K562 (cell line): ENCODE results near the gene TMEM184A. TPM values are rescaled to one million over a fixed set of nuclear protein-coding genes. Genes with fewer than 3 reads are reported as not detected.

Experiments used
- ATAC-seq: fragments of 200-7000 bp; cut with Tn5 transposase; 3 replicates; pipeline ENCODE4 v1.9.1; 2020; ENCODE audit warnings: moderate library complexity
- BruUV-seq: library from RNA; stranded (reverse); fragments of 400-500 nt; replicated peaks from 2 replicates; lab custom pipeline; 2021; lab: Mats Ljungman, UMichigan
- CTCF ChIA-PET: fragments of 300-600 bp; formaldehyde crosslinking; extraction: SDS; loops from one replicate; lab custom pipeline; 2021; ENCODE audit warnings: low intra/inter-chr PET ratio; lab: Yijun Ruan, JAX
- POLR2A ChIA-PET: fragments of 300-600, 350-650 bp; sonication (Branson Sonifier 250); formaldehyde crosslinking; extraction: SDS; loops from one replicate; lab custom pipeline; 2021; ENCODE audit warnings: antibody characterized with exemption, inconsistent platforms; lab: Yijun Ruan, JAX
- DNase-seq, 4 experiments: peaks; one replicate each; pipeline versions ENCODE4 v3.0.0 to v3.0.0-alpha.2; 2011 to 2018; ENCODE audit warnings: low spot score in 3 of 4, mixed read lengths in 3 of 4; ENCODE audit errors: extremely low read depth in 1 of 4
- FAIRE-seq: peaks from 2 replicates; lab custom pipeline; 2011; peaks lifted over from hg19 to GRCh38; lab: Jason Lieb, UNC
- H2AFZ ChIP-seq: 2 replicates; pipeline ENCODE4 v1.6.0; 2011; ENCODE audit warnings: low read depth, low read length, control low read depth, inconsistent platforms
- H3K27ac ChIP-seq: fragments of 200-600 bp; 3 replicates; pipeline ENCODE4 v1.8.0; 2011; ENCODE audit warnings: low read depth, mild to moderate bottlenecking, control low read depth, inconsistent platforms, low read length, moderate library complexity, mixed read lengths; ENCODE audit errors: extremely low read depth
- H3K27me3 ChIP-seq, 2 experiments: fragments of 300-600 bp in 1 of 2; 2 replicates in 1 of 2; 3 replicates in 1 of 2; pipeline versions ENCODE4 v1.6.0 to v1.8.0; 2011; ENCODE audit warnings: inconsistent platforms in 2 of 2, low read length in 2 of 2, mild to moderate bottlenecking in 1 of 2, mixed read lengths in 1 of 2, moderate library complexity in 1 of 2; ENCODE audit not compliant: control insufficient read depth in 2 of 2, insufficient read depth in 2 of 2
- H3K36me3 ChIP-seq: fragments of 300-600 bp; 3 replicates; pipeline ENCODE4 v1.8.0; 2011; ENCODE audit warnings: mild to moderate bottlenecking, low read length, inconsistent platforms; ENCODE audit not compliant: control insufficient read depth, insufficient read depth
- H3K4me1 ChIP-seq, 2 experiments: fragments of 200-600 bp in 1 of 2; replicated peaks in 1 of 2; 2 replicates in 1 of 2; 3 replicates in 1 of 2; pipeline versions ENCODE4 v1.5.1 to v1.8.0; 2011; ENCODE audit warnings: inconsistent platforms in 2 of 2, low read length in 2 of 2, mild to moderate bottlenecking in 1 of 2, mixed read lengths in 1 of 2, moderate library complexity in 1 of 2; ENCODE audit not compliant: control insufficient read depth in 2 of 2, insufficient read depth in 2 of 2
- H3K4me2 ChIP-seq: 2 replicates; pipeline ENCODE4 v1.6.1; 2011; ENCODE audit warnings: low read length, control low read depth, inconsistent platforms, mixed read lengths; ENCODE audit not compliant: insufficient read depth
- H3K4me3 ChIP-seq: fragments of 200-600 bp; sonication (generic), shearing (Covaris generic); 2 replicates; pipeline ENCODE4 v1.5.1; 2016; ENCODE audit warnings: control low read depth, inconsistent platforms
- H3K79me2 ChIP-seq: fragments of 200-600 bp; 3 replicates; pipeline ENCODE4 v1.8.0; 2011; ENCODE audit warnings: low read length, inconsistent platforms; ENCODE audit not compliant: control insufficient read depth, insufficient read depth
- H3K9ac ChIP-seq, 2 experiments: 2 replicates each; pipeline versions ENCODE4 v1.6.0 to v1.6.1; 2011; ENCODE audit warnings: low read depth in 2 of 2, low read length in 2 of 2, control low read depth in 1 of 2, inconsistent platforms in 1 of 2, mild to moderate bottlenecking in 1 of 2, mixed read lengths in 1 of 2; ENCODE audit not compliant: insufficient read depth in 1 of 2
- H3K9me1 ChIP-seq: one replicate; pipeline ENCODE4 v1.6.0; 2011; ENCODE audit warnings: inconsistent platforms, mild to moderate bottlenecking, low read length, moderate library complexity; ENCODE audit not compliant: control insufficient read depth, insufficient read depth
- H3K9me3 ChIP-seq: replicated peaks from 2 replicates; pipeline ENCODE4 v1.5.1; 2011; ENCODE audit warnings: low read depth, low read length, inconsistent platforms; ENCODE audit not compliant: control insufficient read depth, insufficient read depth
- H4K20me1 ChIP-seq: replicated peaks from 2 replicates; pipeline ENCODE4 v1.6.1; 2011; ENCODE audit warnings: low read length, inconsistent platforms, mixed read lengths; ENCODE audit not compliant: control insufficient read depth, insufficient read depth
- ADNP ChIP-seq: fragments of 200-800 bp; sonication (Bioruptor generic); IDR thresholded peaks from 2 replicates; pipeline ENCODE4 v1.6.1; 2016; ENCODE audit warnings: missing genetic modification characterization, missing compliant biosample characterization
- BCL6 ChIP-seq: fragments of 250-450 bp; sonication (Bioruptor Pico); IDR thresholded peaks from 2 replicates; pipeline ENCODE4 v1.4.0; 2020
- E2F8 ChIP-seq: fragments of 450-650 bp; IDR thresholded peaks from 2 replicates; pipeline ENCODE4 v1.7.1; 2018; ENCODE audit warnings: mild to moderate bottlenecking, low read depth; ENCODE audit not compliant: partially characterized antibody
- ELF2 ChIP-seq: fragments of 250-450 bp; sonication (Bioruptor Pico); IDR thresholded peaks from 2 replicates; pipeline ENCODE4 v1.5.0; 2021; ENCODE audit warnings: mild to moderate bottlenecking
- GTF2E2 ChIP-seq: fragments of 200-800 bp; sonication (Bioruptor generic); IDR thresholded peaks from 2 replicates; pipeline ENCODE4 v1.6.1; 2016; ENCODE audit warnings: missing genetic modification characterization, missing compliant biosample characterization
- NELFE ChIP-seq: IDR thresholded peaks from 2 replicates; pipeline ENCODE4 v1.6.1; 2011; ENCODE audit warnings: mild to moderate bottlenecking; ENCODE audit not compliant: insufficient read depth, insufficient read length
- NFE2 ChIP-seq: IDR thresholded peaks from 2 replicates; pipeline ENCODE4 v1.6.1; 2014; ENCODE audit warnings: antibody characterized with exemption, low read depth
- POLR2A ChIP-seq: fragments of 450-650 bp; conservative IDR thresholded peaks from 2 replicates; pipeline ENCODE4 v1.6.1; 2016
- POLR2H ChIP-seq: IDR thresholded peaks from 2 replicates; pipeline ENCODE4 v1.6.1; 2016; ENCODE audit warnings: missing genetic modification characterization, low read depth, mild to moderate bottlenecking, control low read depth, missing compliant biosample characterization, moderate library complexity
- RBM15 ChIP-seq: fragments of 200-400 bp; formaldehyde crosslinking; IDR thresholded peaks from 2 replicates; pipeline ENCODE4 v1.6.1; 2018; ENCODE audit warnings: mild to moderate bottlenecking, low read length, moderate library complexity; ENCODE audit not compliant: insufficient read depth
- RNF219 ChIP-seq: fragments of 250-450 bp; sonication (Bioruptor Pico); IDR thresholded peaks from 2 replicates; pipeline ENCODE4 v1.5.0; 2022; ENCODE audit warnings: mild to moderate bottlenecking
- SUPT5H ChIP-seq: fragments of 450-650 bp; IDR thresholded peaks from 2 replicates; pipeline ENCODE4 v1.6.1; 2016
- TCFL5 ChIP-seq: fragments of 250-450 bp; sonication (Bioruptor Pico); conservative IDR thresholded peaks from 2 replicates; pipeline ENCODE4 v1.6.1; 2021; ENCODE audit warnings: mild to moderate bottlenecking, moderate library complexity, matching md5 sums
- TEAD1 ChIP-seq, 2 experiments: fragments of 450-650 bp in 1 of 2; sonication (generic) in 1 of 2; formaldehyde crosslinking; IDR thresholded peaks; 2 replicates each; pipeline versions ENCODE4 v1.4.0 to v1.8.0; 2020 to 2022; ENCODE audit warnings: mild to moderate bottlenecking in 2 of 2, missing genetic modification reagents in 1 of 2
- WGBS: fragments of 100-300 bp; shearing (Covaris generic); methylation state at CpG from one replicate; pipeline ENCODE4 v1.1.6; 2016; ENCODE audit warnings: low coverage, mixed read lengths; ENCODE audit not compliant: insufficient coverage; ENCODE audit errors: missing lambda C conversion rate; 5-methylcytosine and 5-hydroxymethylcytosine counted together
- in situ Hi-C: fragments of 300-500 bp; cut with MboI; formaldehyde crosslinking; loops from 4 replicates; pipeline ENCODE4 v1.15.0; 2018; ENCODE audit warnings: inconsistent platforms, mixed read lengths
- intact Hi-C: fragments of 100-400 bp; cut with micrococcal nuclease; formaldehyde crosslinking; loops from 2 replicates; pipeline ENCODE4 v1.14.2; 2022
- polyA plus RNA-seq, 8 experiments: library from polyadenylated mRNA; depleted of rRNA in 4 of 8; stranded (reverse) in 5 of 8; unstranded in 3 of 8; fragments of >200 nt; fragmentation: Nextera tagmentation in 2 of 8; fragmentation: Illumina TruSeq in 1 of 8; extraction: Ambion mirVana in 2 of 8; extraction: Trizol in 1 of 8; gene quantifications; 2 replicates each; pipeline versions ENCODE4 v1.2.1 to v1.2.3, GENCODE V29; 2011 to 2014; ENCODE audit warnings: inconsistent platforms in 1 of 8, missing spikeins in 1 of 8
- total RNA-seq, 7 experiments: library from RNA; depleted of rRNA in 6 of 7; stranded (reverse); fragments of >200 nt in 6 of 7; fragmentation: Illumina TruSeq in 2 of 7; extraction: Trizol in 2 of 7; gene quantifications; 2 replicates each; pipeline versions ENCODE4 v1.2.1 to v1.2.3, GENCODE V29; 2011 to 2021; ENCODE audit warnings: low replicate concordance in 1 of 7

Gene TMEM184A
- total and polyA plus RNA-seq, 9 of the 15 experiments (the other 6 are each of a cell fraction or from before 2014, with no cell fraction given), result 0.10 to 0.18 (median 0.11) TPM; not detected in 6

GRCh38 chr7:1542841-1543747, 12.9 kb downstream of the TMEM184A start:
- no peak for FAIRE-seq
- H4K20me1 ChIP-seq, result peaks cover 1% of the 10 kb centered on the region; the same call in 1 of the 2 replicates
- no TSS peak for BruUV-seq

More at GRCh38 chr7:1542841-1543747, 12.9 kb downstream of the TMEM184A start:
- DNase-seq (no peak), ATAC-seq (no peak; the same call in 2 of the 3 replicates)
- CTCF ChIA-PET, result no interaction called here
- H3K36me3 ChIP-seq, result peaks cover 37% of the 10 kb centered on the region; the same call in 2 of the 3 replicates
- no peaks in the 10 kb centered on the region; a peak in 1 of 5 replicates for H3K27me3 ChIP-seq
- no peak overlapping the region for H3K4me2 ChIP-seq
- H3K9me1 ChIP-seq, result peaks cover 5% of the 10 kb centered on the region
- H3K9ac ChIP-seq, result peak overlapping the region in 1 of 2 experiments; percentile 2; a peak in 1 of 4 replicates
- WGBS, result 87% methylated on average over 30 of the region's 38 CpGs
- TF ChIP-seq BCL6 (CRISPR knock-in tag) (no peak), TEAD1 (CRISPR knock-in tag; IDR thresholded peaks at IDR 0.05) (no peak), POLR2H (tag) (no peak), ADNP (tag) (no peak), GTF2E2 (tag) (no peak), SUPT5H (no peak), NELFE (no peak), E2F8 (no peak), RBM15 (no peak), POLR2A (no peak), TCFL5 (CRISPR knock-in tag) (no peak), NFE2 (no peak), RNF219 (CRISPR knock-in tag) (no peak), ELF2 (no peak)
- TF ChIP-seq, all 486 proteins: peak for 0
- in situ Hi-C loops, result no loop called here
- Histone ChIP-seq H3K27ac (no peak overlapping the region), H3K79me2 (peaks cover 7% of the 10 kb centered on the region; the same call in 1 of the 3 replicates), H3K4me3 (no peak overlapping the region), H3K4me1 (peaks cover 0 to 83% of the 10 kb centered on the region in 2 experiments; a peak in 4 of 5 replicates), H3K9me3 (no peaks in the 10 kb centered on the region), H2AFZ (no peak overlapping the region)
- intact Hi-C loops, result no loop called here
- POLR2A ChIA-PET, result interaction anchor here (0.5 to 1.3 kb wide), 6 partner anchors 8 to 50 kb away, joined by 3 to 5 read pairs (median 3); partner anchors contain the start of gene TMEM184A
